GM12891 (cell line): Measurements from ENCODE around the gene EML1. TPM values are rescaled to one million over a fixed set of nuclear protein-coding genes. Genes with fewer than 3 reads are reported as not detected.

Source experiments
- DNase-seq: peaks from one replicate; pipeline ENCODE4 v3.0.0; 2011; ENCODE audit warnings: low spot score; ENCODE audit not compliant: insufficient read length
- FAIRE-seq: peaks from 2 replicates; lab custom pipeline; 2011; peaks lifted over from hg19 to GRCh38; lab: Jason Lieb, UNC
- PAX5 ChIP-seq: IDR thresholded peaks from 2 replicates; pipeline ENCODE4 v1.6.1; 2011; ENCODE audit warnings: low read length, moderate library complexity, mild to moderate bottlenecking; ENCODE audit not compliant: insufficient read depth, severe bottlenecking
- POLR2A ChIP-seq: IDR thresholded peaks from 2 replicates; pipeline ENCODE4 v1.6.1; 2011; ENCODE audit warnings: low read depth, low read length, control low read depth
- POLR2AphosphoS5 ChIP-seq: IDR thresholded peaks from 2 replicates; pipeline ENCODE4 v1.6.1; 2011; ENCODE audit warnings: low read depth, low read length, control low read depth
- POU2F2 ChIP-seq: IDR thresholded peaks from 2 replicates; pipeline ENCODE4 v1.6.1; 2011; ENCODE audit warnings: low read depth, mild to moderate bottlenecking, control low read depth, low read length, moderate library complexity
- SPI1 ChIP-seq: IDR thresholded peaks from 2 replicates; pipeline ENCODE4 v1.6.1; 2011; ENCODE audit warnings: low read depth, low read length, control low read depth
- TAF1 ChIP-seq: IDR thresholded peaks from 2 replicates; pipeline ENCODE4 v1.6.1; 2011; ENCODE audit warnings: low read depth, low read length, control low read depth
- polyA plus RNA-seq: library from polyadenylated mRNA; unstranded; fragments of >200 nt; gene quantifications from one replicate; pipeline ENCODE4 v1.2.1, GENCODE V29; 2012; ENCODE audit warnings: low read depth, missing spikeins, inconsistent platforms; ENCODE audit not compliant: missing spikeins

The EML1 gene, protein sequence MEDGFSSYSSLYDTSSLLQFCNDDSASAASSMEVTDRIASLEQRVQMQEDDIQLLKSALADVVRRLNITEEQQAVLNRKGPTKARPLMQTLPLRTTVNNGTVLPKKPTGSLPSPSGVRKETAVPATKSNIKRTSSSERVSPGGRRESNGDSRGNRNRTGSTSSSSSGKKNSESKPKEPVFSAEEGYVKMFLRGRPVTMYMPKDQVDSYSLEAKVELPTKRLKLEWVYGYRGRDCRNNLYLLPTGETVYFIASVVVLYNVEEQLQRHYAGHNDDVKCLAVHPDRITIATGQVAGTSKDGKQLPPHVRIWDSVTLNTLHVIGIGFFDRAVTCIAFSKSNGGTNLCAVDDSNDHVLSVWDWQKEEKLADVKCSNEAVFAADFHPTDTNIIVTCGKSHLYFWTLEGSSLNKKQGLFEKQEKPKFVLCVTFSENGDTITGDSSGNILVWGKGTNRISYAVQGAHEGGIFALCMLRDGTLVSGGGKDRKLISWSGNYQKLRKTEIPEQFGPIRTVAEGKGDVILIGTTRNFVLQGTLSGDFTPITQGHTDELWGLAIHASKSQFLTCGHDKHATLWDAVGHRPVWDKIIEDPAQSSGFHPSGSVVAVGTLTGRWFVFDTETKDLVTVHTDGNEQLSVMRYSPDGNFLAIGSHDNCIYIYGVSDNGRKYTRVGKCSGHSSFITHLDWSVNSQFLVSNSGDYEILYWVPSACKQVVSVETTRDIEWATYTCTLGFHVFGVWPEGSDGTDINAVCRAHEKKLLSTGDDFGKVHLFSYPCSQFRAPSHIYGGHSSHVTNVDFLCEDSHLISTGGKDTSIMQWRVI
- polyA plus RNA-seq = not detected

DNA sequence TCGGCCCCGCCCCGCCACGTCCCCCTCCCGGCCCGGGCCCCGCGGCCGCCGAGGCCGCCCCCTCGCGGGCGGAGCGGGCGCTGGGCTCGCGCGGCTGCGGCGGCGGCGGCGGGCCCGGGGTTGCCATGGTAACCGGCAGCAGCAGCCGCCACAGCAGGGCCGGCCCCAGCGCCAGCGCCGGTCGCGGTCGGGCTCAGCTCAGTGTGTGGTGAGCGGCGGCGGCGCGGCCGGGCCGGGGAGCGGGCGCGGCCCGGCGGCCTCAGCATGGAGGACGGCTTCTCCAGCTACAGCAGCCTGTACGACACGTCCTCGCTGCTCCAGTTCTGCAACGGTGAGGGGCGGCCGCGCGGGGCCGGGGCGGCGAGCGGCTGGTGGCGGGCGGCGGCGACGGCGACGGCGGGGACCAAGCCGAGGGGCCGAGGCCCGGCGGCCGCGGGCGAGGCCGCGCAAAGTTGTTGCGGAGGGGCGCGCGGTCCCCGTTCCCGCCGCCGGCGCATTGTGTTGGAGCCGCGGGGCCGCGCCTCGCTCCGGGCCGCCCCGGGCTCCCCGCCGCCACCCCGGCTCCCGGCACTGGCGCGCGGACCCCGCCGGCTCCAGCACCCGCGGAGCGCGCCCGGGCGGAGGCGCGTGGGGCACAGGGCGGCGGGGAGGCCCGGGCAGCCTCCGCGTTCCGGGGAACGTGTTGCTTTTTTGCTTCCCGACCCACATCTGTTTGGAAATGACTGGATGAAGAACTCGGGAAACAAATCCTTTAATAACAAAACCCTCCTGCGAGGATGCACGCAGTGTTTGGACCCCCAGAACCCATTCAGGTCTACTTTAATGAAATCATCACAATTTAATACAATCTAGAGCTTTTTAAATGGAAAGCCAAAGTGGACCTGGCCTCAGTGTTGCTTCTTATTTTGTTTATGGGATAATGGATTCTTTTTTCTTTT is at the start of gene EML1:
Gene EML1, plus strand, starts transcription at position 201 of the 938 bp plus-strand sequence. Its CDS starts 64 bp downstream, at position 265.
- FAIRE-seq (peak; percentile 47), DNase-seq (peak; percentile 95)
- TF ChIP-seq POU2F2 (no peak), POLR2A (no peak), TAF1 (no peak), SPI1 (no peak), POLR2AphosphoS5 (no peak), PAX5 (no peak)

DNA sequence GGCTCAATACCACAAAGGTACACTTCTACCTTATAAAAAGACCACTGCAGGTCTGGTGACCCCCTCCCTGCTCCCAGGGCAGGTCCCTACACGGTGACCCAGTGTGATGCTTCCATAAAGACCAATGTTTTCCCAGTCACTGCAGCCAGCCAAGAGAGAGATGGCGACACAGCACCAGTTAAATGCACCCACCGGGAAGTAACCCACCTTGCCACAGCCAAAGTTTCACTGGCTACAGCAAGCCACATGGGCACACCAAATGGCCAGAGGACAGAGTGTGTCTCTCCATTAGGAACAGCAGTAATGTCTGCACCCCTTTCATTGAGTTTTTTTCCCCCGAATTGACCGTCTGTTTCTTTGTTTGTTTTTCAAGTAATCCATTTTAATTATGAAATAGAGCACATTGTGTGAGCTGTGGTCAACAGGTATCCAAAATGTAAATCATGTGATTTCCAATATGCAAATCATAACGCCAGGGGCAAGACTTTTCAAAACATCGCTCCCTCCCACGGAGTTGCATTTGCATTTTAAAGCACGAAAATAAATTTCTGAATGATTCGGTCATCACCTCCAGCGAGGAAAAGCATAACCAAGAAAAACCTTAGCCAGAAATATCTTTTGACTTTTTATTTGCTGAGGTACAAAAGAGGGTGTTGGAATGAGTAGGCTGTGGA is 48.9 kb upstream of the EML1 start:
- DNase-seq = no peak
- FAIRE-seq = no peak
- TF ChIP-seq POLR2A (no peak), TAF1 (no peak), PAX5 (no peak), SPI1 (no peak), POLR2AphosphoS5 (no peak), POU2F2 (no peak)

DNA sequence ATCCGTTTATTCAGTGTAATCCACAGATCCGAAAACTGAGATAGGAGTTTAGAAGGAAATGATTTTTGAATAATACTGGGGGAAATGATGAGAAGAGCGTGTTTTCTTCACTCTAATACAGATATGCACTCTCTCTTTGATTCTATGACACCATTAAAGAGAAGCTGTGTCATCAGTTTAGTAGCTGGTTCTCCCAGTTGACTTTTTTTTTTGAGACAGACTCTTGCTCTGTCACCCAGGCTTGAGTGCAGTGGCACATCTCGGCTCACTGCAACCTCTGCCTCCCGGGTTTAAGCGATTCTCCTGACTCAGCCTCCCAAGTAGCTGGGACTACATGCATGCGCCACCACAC is 48.4 kb upstream of the EML1 start:
- FAIRE-seq = no peak
- TF ChIP-seq POLR2A = no peak
- TF ChIP-seq SPI1 = no peak
- TF ChIP-seq POLR2AphosphoS5 = no peak
- no peak for TF ChIP-seq TAF1
- TF ChIP-seq POU2F2 = no peak
- no peak for TF ChIP-seq PAX5
- DNase-seq = no peak

DNA sequence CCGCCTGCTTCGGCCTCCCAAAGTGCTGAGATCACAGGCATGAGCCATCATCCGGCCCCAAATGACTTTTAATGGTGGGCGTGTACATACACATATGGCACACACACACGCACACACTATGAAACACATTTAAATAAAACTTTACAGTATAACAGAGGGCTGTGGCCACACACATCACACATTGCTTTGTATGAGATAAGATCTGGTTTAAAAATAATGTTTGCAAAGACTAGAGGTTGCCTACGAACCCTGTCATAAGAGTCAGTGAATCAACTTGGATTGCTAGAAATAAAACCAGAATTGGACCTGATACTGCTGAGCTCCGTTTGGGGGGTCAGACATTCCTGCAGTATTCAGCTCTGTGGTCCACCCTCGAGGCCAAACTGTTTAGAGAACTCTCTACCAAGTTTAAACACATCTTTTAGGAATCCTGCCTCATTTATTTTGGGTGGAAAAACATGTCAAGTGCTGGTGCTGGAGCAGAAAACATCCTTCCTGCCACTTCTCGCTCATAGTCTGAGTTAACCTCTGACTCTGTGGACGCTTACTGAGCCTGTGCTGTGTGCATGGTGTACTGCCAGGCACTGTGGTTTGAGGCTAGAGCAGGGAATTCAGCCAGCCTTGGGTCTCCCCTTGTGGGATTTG is 47.8 kb upstream of the EML1 start:
- DNase-seq = no peak
- no peak for TF ChIP-seq TAF1
- no peak for TF ChIP-seq POU2F2
- TF ChIP-seq POLR2AphosphoS5 = no peak
- TF ChIP-seq POLR2A = no peak
- no peak for TF ChIP-seq SPI1
- no peak for TF ChIP-seq PAX5
- FAIRE-seq = no peak

DNA sequence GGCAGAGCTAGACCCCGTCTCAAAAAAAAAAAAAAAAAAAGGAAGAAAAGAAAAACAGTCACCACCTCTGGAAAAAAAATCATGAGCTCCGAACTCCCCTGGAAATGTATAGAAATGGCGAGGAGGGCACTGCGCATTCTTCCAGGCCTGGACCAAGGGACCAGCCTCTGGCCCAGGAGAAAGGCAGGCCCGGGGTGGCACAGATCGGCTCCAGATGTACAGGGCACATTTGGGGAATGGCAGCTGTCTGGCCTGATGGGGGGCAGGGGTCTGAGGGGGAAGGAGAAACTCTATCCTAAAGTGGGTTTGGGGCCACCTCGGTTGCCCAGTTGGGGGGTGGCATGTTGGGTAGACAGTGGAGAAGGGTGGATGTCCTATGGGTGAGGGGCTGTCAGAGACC is 46.0 kb upstream of the EML1 start:
- TF ChIP-seq POLR2A (no peak), POLR2AphosphoS5 (no peak), POU2F2 (no peak), TAF1 (no peak), PAX5 (no peak), SPI1 (no peak)
- no peak for DNase-seq
- no peak for FAIRE-seq

DNA sequence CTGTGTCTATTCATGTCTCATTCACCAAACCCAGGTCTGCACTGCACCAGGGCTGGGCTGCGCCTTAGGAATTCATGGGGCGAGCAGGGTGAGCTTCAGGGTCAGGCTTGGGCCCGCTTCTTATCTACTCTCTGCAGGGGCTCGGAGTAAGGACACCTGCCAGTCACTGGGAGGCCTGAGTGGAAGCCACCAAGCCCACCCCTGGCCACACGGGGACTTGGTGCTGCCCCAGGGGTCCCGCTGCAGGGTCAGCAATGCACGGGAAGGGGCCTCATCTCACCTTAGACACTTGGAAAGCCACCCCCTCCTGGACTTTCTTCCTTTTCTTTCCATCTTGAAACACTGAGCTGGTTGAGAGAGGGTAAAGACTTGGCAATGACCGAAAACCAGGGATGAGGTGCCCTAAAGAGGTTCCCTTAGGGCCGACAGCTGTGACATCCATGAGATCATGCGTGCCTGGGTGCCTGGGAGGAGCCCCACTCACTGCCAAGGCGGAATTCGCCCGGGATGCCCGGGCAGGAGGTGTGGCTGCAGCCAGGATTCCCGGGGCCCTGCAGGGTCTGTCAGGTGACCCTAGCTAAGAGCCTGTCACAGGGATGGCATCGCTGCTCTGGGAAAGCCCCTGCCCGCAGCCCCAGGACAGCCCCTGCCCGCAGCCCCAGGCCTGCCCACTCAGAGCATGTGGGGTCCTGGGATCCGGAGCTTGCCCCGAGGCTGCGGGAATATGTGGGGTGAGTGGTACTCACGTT is 45.5 kb upstream of the EML1 start:
- no peak for TF ChIP-seq TAF1
- TF ChIP-seq POLR2A = no peak
- no peak for TF ChIP-seq POU2F2
- TF ChIP-seq SPI1 = no peak
- no peak for TF ChIP-seq PAX5
- TF ChIP-seq POLR2AphosphoS5 = no peak
- FAIRE-seq = no peak
- DNase-seq = no peak

DNA sequence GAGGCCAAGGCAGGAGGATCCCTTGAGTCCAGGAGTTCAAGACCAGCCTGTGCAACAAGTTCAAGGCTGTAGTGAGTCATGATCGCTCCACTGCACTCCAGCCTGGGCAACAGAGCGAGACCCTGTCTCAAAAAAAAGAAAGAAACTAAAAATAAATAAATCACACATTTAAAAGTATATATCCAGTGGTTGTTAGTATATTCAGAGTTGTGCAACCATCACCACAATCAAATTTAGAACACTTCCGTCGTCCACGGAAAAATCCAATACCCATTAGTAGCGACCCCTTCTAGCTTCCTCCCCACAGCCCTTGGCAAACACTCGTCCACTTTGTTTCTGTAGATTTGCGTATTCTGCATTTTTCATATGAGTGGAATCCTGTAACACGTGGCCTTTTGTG is 44.7 kb upstream of the EML1 start:
- no peak for FAIRE-seq
- DNase-seq = no peak
- no peak for TF ChIP-seq SPI1

DNA sequence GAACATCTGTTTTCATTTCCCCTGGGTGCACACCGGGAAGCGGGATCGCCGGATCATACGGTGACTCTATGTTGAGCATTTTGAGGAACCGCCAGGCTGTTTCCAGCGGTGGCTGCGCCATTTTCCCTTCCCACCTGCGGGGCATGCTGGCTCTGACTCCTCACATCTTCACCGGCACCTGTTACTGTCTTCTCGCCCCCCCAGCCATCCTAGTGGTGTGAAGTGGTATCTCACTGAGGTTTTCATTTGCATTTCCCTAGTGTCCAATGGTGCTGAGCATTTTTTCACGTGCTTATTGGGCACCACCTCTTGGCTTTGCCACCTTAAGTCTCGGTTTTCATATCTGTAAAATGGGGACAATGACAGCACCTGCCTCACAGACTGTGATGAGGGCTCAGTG is 44.1 kb upstream of the EML1 start:
- TF ChIP-seq POLR2A = no peak
- no peak for FAIRE-seq
- DNase-seq = no peak
